Measurements from ENCODE around the gene CNTNAP4.
A peak's percentile ranks its signal among the peaks of the same experiment; 100 is the strongest.

The CNTNAP4 gene

GRCh38 chr16:76278980-76279379 is 1.8 kb downstream of the CNTNAP4 start:
- no peak for TF ChIP-seq JUND (IDR thresholded peaks at IDR 0.05; ENCODE audit: low read depth)
- in situ Hi-C loops (cut with HindIII; ENCODE audit: low pct_unique_long_range_greater_than_20kb, low sequenced_read_pairs): no loop called here
- peak; percentile 11 to 47 for DNase-seq (ENCODE audit: low read depth in 1 of 2, low spot score in 1 of 2)

DNA sequence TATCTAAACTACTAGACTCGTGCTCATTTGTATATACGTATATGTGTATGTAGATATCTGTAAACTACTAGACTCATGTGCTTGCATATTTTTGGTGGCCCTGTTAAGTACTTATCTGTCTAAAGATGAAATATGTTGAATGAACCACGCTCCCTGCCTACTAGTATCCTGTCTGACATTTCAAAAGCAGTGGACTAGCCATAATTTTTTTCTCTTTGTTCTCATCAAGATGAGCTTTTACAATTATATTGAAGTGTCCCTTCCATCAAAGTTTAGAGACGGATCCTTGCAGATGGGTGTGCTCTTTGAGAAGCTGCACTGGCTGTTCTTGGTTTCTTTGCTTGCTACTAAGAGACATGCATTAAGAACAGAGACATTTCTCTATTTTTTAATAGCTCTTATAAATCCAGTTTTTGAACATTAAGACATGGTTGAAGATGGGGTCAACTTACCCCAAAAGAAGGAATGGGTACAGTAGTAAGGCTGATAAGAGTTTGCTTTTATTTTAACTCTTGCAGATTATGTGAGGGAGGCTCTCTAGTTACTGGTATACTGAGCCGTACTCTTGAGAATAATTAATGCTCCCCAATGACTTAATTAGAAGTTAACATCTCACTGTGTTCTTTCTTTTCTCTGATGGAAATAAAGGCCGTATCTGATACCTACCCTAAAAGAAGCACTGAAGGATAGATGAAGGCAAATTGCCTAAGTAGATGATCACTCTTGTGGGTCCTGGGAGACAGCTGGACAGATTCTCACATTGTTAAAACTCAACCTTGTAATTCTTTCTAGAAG is 3.4 kb downstream of the CNTNAP4 start:
- DNase-seq (ENCODE audit: low read depth in 1 of 2, low spot score in 1 of 2): no peak
- no peak for TF ChIP-seq JUND (IDR thresholded peaks at IDR 0.05; ENCODE audit: low read depth)
- in situ Hi-C loops (cut with HindIII; ENCODE audit: low pct_unique_long_range_greater_than_20kb, low sequenced_read_pairs): no loop called here

- in situ Hi-C loops (cut with HindIII; ENCODE audit: low pct_unique_long_range_greater_than_20kb, low sequenced_read_pairs): no loop called here
- no peak for TF ChIP-seq JUND (IDR thresholded peaks at IDR 0.05; ENCODE audit: low read depth)
- no peak for DNase-seq (ENCODE audit: low read depth in 1 of 2, low spot score in 1 of 2)
Measured at GRCh38 chr16:76287466-76287865, 10.3 kb downstream of the CNTNAP4 start.

- DNase-seq (ENCODE audit: low read depth in 1 of 2, low spot score in 1 of 2): no peak
- in situ Hi-C loops (cut with HindIII; ENCODE audit: low pct_unique_long_range_greater_than_20kb, low sequenced_read_pairs): no loop called here
- no peak for TF ChIP-seq JUND (IDR thresholded peaks at IDR 0.05; ENCODE audit: low read depth)
Measured at GRCh38 chr16:76292218-76292617, 15.0 kb downstream of the CNTNAP4 start.

DNA sequence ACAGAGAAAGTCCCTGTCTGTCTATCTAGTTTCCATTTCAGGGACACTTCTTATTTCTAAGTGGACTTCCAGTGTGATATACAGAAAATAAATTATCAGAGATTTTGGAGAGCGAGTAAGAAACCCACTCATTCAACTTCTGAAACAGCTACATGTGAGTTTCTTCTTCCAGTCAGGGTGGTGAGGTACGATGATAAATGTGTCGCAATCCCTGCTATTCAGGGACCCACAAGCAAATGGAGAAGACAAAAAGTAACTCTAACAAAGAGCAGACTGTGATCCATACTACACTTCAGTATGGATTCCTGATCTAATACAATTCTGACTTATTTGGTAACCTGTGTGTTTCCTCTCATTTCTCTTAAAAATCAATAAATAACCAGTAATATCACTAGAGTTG is 16.8 kb downstream of the CNTNAP4 start:
- no peak for DNase-seq (ENCODE audit: low read depth in 1 of 2, low spot score in 1 of 2)
- TF ChIP-seq JUND (IDR thresholded peaks at IDR 0.05; ENCODE audit: low read depth): no peak
- in situ Hi-C loops (cut with HindIII; ENCODE audit: low pct_unique_long_range_greater_than_20kb, low sequenced_read_pairs): no loop called here

GRCh38 chr16:76294396-76295214 is 17.4 kb downstream of the CNTNAP4 start:
- TF ChIP-seq JUND (IDR thresholded peaks at IDR 0.05; ENCODE audit: low read depth): no peak
- no peak for DNase-seq (ENCODE audit: low read depth in 1 of 2, low spot score in 1 of 2)
- in situ Hi-C loops (cut with HindIII; ENCODE audit: low pct_unique_long_range_greater_than_20kb, low sequenced_read_pairs): no loop called here

DNA sequence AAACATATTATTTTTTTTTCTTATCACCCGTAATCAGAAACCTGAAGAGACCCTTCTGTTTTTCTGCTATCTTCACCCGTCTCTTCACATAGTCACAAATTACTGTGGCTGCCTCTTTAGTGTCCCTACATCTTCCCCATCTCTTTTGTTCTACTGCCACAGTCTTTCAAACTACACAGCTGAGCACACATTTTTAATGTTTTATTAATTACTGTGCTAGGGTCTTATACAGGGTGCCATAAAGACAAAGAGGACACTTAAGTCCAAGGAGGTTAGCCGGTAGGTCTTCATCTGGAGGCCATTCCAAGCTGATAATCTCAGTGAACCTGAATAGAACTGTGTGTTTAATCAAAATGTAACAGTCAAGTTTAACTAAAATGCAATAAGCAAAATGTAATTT is 20.7 kb downstream of the CNTNAP4 start:
- no peak for TF ChIP-seq JUND (IDR thresholded peaks at IDR 0.05; ENCODE audit: low read depth)
- DNase-seq (ENCODE audit: low read depth in 1 of 2, low spot score in 1 of 2): no peak
- in situ Hi-C loops (cut with HindIII; ENCODE audit: low pct_unique_long_range_greater_than_20kb, low sequenced_read_pairs): no loop called here

GRCh38 chr16:76303637-76304314 is 26.6 kb downstream of the CNTNAP4 start:
- TF ChIP-seq JUND (IDR thresholded peaks at IDR 0.05; ENCODE audit: low read depth): no peak
- no peak for DNase-seq (ENCODE audit: low read depth in 1 of 2, low spot score in 1 of 2)
- in situ Hi-C loops (cut with HindIII; ENCODE audit: low pct_unique_long_range_greater_than_20kb, low sequenced_read_pairs): no loop called here

- in situ Hi-C loops (cut with HindIII; ENCODE audit: low pct_unique_long_range_greater_than_20kb, low sequenced_read_pairs): no loop called here
- no peak for DNase-seq (ENCODE audit: low read depth in 1 of 2, low spot score in 1 of 2)
- no peak for TF ChIP-seq JUND (IDR thresholded peaks at IDR 0.05; ENCODE audit: low read depth)
Measured at GRCh38 chr16:76309639-76310335, 32.6 kb downstream of the CNTNAP4 start.

DNA sequence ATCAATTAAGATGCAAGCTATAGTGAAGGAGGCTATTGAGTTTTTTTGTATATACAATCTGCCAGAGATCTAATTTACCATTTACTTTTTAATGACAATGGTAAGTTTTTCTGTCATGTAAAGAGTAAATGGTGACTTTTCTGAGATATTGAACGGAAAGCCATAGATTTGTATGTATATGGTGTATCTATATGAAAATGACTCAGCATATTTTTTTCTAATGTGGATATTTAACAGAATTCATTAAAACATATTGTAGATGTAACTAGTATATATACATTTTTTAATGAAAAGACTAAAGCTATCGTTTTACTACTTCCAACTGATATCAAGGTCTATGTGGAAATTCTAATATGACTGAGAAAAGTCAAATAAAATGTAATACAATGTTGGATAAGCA is 34.1 kb downstream of the CNTNAP4 start:
- no peak for DNase-seq (ENCODE audit: low read depth in 1 of 2, low spot score in 1 of 2)
- no peak for TF ChIP-seq JUND (IDR thresholded peaks at IDR 0.05; ENCODE audit: low read depth)
- in situ Hi-C loops (cut with HindIII; ENCODE audit: low pct_unique_long_range_greater_than_20kb, low sequenced_read_pairs): no loop called here

DNA sequence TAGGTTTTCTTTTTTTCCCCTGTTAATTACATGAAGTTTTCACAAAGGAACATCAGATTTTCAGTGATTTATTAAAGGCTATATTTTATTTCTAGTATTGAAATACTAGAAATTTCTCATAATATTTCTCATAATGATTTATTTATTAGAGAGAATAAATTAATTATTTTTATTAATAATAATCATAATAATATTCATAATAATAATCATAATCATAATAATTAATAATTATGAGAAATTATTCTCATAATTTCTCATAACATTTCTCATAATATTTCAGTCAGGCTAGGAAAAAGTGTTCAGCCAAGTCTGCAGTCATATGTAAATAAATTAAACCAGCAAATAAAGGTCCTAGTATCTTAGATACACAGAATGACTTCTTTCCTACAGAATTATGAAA is 41.4 kb downstream of the CNTNAP4 start:
- no peak for TF ChIP-seq JUND (IDR thresholded peaks at IDR 0.05; ENCODE audit: low read depth)
- in situ Hi-C loops (cut with HindIII; ENCODE audit: low pct_unique_long_range_greater_than_20kb, low sequenced_read_pairs): no loop called here
- no peak for DNase-seq (ENCODE audit: low read depth in 1 of 2, low spot score in 1 of 2)

GRCh38 chr16:76329106-76329505 is 51.9 kb downstream of the CNTNAP4 start:
- no peak for TF ChIP-seq JUND (IDR thresholded peaks at IDR 0.05; ENCODE audit: low read depth)
- in situ Hi-C loops (cut with HindIII; ENCODE audit: low pct_unique_long_range_greater_than_20kb, low sequenced_read_pairs): no loop called here
- DNase-seq (ENCODE audit: low read depth in 1 of 2, low spot score in 1 of 2): no peak
